Measurements from ENCODE around the gene ECI1.

ECI1 gene

DNA sequence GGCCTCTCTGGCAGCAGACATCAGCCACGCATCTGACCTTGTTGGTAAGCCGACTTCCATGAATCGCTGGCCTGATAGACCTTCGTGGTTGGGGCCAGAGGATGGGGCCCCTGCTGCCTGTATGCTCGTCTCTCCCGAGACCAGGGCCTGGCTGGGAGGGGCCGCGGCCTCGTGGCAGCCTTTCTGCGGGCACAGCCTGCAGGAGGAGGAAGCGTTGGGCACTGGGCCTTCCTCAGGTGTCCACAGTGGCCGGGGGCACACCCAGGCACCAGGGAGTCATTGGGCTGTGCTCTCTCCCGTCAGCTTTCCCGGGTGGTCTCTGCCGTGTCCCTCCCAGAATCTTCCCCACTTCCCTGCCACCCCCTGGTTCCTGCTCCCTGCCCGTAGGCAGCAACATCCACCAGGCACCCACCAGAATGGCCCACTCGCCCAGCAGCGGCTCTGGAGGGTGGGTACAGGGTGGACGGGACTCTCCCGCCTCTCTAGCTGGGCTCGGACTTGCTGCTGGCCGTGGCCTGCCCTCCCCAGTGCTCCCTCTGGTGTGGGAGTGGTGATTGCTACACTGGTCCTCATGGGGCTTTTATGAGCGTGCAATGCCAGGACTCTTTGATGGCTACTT lies 21.6 kb downstream of the ECI1 start:
- no peaks in the 10 kb centered on the region for H3K27me3 ChIP-seq (ENCODE audit: control insufficient read depth, insufficient read depth, low read length)
- no peak overlapping the region for H3K27ac ChIP-seq (ENCODE audit: low read length)
- no peaks in the 10 kb centered on the region for H3K4me1 ChIP-seq (ENCODE audit: control insufficient read depth, low read depth, low read length)
- H3K4me3 ChIP-seq (ENCODE audit: low read length), result no peak overlapping the region
- H3K9me3 ChIP-seq (ENCODE audit: control insufficient read depth, low read depth, low read length), result no peaks in the 10 kb centered on the region
- H3K9ac ChIP-seq (ENCODE audit: low read length), result no peak overlapping the region
- H3K36me3 ChIP-seq (ENCODE audit: control insufficient read depth, low read depth, low read length), result peaks cover 31% of the 10 kb centered on the region

DNA sequence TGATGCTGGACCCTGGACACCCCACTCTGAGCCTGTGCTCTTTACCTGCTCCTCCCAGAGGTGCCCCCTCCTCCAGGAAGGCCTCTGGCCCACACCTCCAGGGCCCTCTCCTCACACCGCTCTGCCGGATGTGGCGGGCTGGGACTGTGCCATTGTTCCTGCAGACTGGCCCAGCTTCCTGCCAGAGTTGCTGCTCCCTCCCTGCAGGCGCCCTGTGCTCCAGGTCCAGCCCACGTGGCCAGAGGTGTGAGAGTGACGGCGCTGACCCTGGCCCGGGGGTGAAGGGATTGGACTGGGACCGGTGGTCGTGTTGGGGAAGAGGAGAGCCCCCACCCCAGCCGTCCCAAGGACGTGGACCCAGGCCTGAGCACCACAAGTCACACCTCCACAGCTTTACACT lies 22.3 kb downstream of the ECI1 start:
- no peak overlapping the region for H3K9ac ChIP-seq (ENCODE audit: low read length)
- H3K27me3 ChIP-seq (ENCODE audit: control insufficient read depth, insufficient read depth, low read length), result no peaks in the 10 kb centered on the region
- H3K27ac ChIP-seq (ENCODE audit: low read length), result no peak overlapping the region
- no peaks in the 10 kb centered on the region for H3K4me1 ChIP-seq (ENCODE audit: control insufficient read depth, low read depth, low read length)
- peaks cover 31% of the 10 kb centered on the region for H3K36me3 ChIP-seq (ENCODE audit: control insufficient read depth, low read depth, low read length)
- no peaks in the 10 kb centered on the region for H3K9me3 ChIP-seq (ENCODE audit: control insufficient read depth, low read depth, low read length)
- H3K4me3 ChIP-seq (ENCODE audit: low read length), result no peak overlapping the region

DNA sequence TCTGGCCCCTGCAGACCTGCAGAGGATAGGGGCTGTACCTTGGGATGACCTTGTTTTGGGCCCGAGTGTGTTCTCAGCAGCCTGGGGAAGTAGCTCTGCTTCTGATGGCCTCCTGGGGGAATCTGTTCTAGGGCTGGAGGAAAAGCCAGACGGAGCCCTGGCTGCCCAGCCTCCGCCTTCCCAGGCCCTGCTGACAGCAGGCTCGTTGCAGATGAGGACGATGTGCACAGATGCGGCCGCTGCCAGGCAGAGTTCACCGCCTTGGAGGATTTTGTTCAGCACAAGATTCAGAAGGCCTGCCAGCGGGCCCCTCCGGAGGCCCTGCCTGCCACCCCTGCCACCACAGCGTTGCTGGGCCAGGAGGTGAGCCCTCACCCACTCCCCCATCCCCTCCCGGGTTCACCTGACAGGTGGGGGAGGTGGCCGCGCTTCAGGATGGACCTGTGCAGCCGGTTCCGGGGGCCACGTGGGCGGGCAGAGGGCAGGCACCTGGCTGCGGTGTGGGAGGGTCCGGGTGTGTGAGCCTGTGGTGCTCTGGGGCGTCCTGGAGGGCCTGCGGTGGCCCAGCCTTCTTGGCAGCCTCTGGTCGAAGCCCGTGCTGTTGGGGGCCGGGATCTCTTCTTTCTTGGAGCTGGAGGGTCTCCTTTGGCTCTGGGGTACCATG lies 23.1 kb downstream of the ECI1 start:
- H3K9ac ChIP-seq (ENCODE audit: low read length), result no peak overlapping the region
- H3K27me3 ChIP-seq (ENCODE audit: control insufficient read depth, insufficient read depth, low read length), result no peaks in the 10 kb centered on the region
- H3K27ac ChIP-seq (ENCODE audit: low read length), result no peak overlapping the region
- H3K4me3 ChIP-seq (ENCODE audit: low read length), result no peak overlapping the region
- no peaks in the 10 kb centered on the region for H3K9me3 ChIP-seq (ENCODE audit: control insufficient read depth, low read depth, low read length)
- H3K36me3 ChIP-seq (ENCODE audit: control insufficient read depth, low read depth, low read length), result peaks cover 31% of the 10 kb centered on the region
- no peaks in the 10 kb centered on the region for H3K4me1 ChIP-seq (ENCODE audit: control insufficient read depth, low read depth, low read length)

DNA sequence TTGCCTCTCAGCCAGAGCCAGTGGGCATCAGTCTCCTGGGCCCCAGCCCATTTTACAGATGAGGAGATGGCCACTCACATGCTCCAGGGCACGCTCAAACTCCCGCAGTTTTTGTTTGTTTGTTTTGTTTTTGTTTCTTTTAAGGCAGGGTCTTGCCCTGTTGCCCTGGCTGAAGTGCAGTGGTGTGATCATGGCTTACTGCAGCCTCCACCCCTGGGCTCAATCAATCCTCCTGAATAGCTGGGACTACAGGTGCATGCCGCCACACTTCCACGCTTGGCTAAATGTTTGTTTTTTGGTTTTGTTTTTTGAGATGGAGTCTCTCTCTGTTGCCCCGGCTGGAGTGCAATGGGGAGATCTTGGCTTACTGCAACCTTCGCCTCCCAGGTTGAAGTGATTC lies 24.5 kb downstream of the ECI1 start:
- Histone ChIP-seq H3K36me3 (ENCODE audit: control insufficient read depth, low read depth, low read length) (peaks cover 21% of the 10 kb centered on the region), H3K4me1 (ENCODE audit: control insufficient read depth, low read depth, low read length) (no peaks in the 10 kb centered on the region), H3K9me3 (ENCODE audit: control insufficient read depth, low read depth, low read length) (no peaks in the 10 kb centered on the region), H3K9ac (ENCODE audit: low read length) (no peak overlapping the region), H3K27me3 (ENCODE audit: control insufficient read depth, insufficient read depth, low read length) (no peaks in the 10 kb centered on the region), H3K27ac (ENCODE audit: low read length) (no peak overlapping the region), H3K4me3 (ENCODE audit: low read length) (no peak overlapping the region)

DNA sequence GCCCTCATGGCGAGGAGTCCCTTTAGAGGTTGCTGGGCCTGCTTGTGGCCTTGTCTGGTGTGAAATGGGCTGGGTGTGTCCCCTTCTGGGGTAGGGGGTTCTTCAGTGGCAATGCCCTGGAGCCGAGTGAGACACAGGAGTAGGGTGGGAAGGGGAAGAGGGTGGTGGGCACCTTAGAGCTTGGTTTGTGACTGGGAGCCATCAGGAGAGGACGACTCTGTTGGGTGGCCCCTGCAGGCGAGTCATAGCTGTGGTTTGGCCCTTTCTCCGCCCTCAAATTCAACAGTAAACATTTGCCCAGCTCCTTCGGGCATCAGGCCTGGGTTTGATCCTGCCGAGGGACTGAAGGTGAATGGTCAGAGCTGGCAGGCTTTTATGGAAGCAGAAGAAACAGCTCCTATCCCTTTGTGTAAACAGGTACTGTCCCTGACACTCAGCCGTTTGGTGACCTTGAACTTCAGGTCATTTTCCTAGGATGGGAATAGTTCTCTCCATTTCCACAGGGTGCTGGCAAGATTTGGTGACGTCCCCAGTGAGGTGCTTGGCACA lies 25.1 kb downstream of the ECI1 start:
- H3K27ac ChIP-seq (ENCODE audit: low read length), result no peak overlapping the region
- H3K9ac ChIP-seq (ENCODE audit: low read length), result no peak overlapping the region
- no peaks in the 10 kb centered on the region for H3K9me3 ChIP-seq (ENCODE audit: control insufficient read depth, low read depth, low read length)
- no peak overlapping the region for H3K4me3 ChIP-seq (ENCODE audit: low read length)
- H3K36me3 ChIP-seq (ENCODE audit: control insufficient read depth, low read depth, low read length), result peaks cover 15% of the 10 kb centered on the region
- no peaks in the 10 kb centered on the region for H3K27me3 ChIP-seq (ENCODE audit: control insufficient read depth, insufficient read depth, low read length)
- H3K4me1 ChIP-seq (ENCODE audit: control insufficient read depth, low read depth, low read length), result no peaks in the 10 kb centered on the region

DNA sequence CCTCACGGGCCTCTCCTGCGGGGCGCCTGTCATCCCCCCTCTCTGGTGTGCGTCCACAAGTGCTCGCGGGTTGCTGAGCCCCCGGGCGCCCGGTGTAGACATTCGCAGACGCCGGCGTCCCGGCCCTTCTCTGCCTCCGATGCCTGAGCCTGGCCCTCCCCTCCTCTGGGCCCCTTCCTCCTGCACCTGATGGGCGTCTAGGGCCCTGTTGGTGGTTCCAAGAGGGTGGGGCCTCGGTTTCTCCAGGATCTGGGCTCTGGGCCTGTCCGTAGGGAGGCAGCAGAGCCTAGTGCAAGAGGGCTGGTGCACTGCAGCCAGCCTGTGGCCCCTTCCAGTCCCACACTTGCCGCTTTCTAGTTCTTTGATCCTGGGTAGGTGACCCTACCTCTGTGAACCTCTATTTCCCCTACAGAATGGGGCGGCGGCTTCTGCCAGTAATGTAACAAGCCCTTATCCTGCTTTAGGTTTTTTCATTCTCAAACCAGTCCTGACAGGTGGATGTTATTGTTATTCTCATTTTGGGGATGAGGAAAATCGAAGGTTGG lies 27.4 kb downstream of the ECI1 start:
- peak overlapping the region; percentile 52 for H3K27ac ChIP-seq (ENCODE audit: low read length)
- H3K9ac ChIP-seq (ENCODE audit: low read length), result peak overlapping the region; percentile 85
- H3K36me3 ChIP-seq (ENCODE audit: control insufficient read depth, low read depth, low read length), result peaks cover 6% of the 10 kb centered on the region
- H3K4me1 ChIP-seq (ENCODE audit: control insufficient read depth, low read depth, low read length), result no peaks in the 10 kb centered on the region
- no peaks in the 10 kb centered on the region for H3K27me3 ChIP-seq (ENCODE audit: control insufficient read depth, insufficient read depth, low read length)
- no peaks in the 10 kb centered on the region for H3K9me3 ChIP-seq (ENCODE audit: control insufficient read depth, low read depth, low read length)
- H3K4me3 ChIP-seq (ENCODE audit: low read length), result peak overlapping the region; percentile 73

- peak within 1 kb of the TSS; percentile 73 for H3K4me3 ChIP-seq (ENCODE audit: low read length)
- H3K27me3 ChIP-seq (ENCODE audit: control insufficient read depth, insufficient read depth, low read length), result no peaks in the 10 kb centered on the region
- peak within 1 kb of the TSS; percentile 52 for H3K27ac ChIP-seq (ENCODE audit: low read length)
- no peaks in the 10 kb centered on the region for H3K9me3 ChIP-seq (ENCODE audit: control insufficient read depth, low read depth, low read length)
- peak within 1 kb of the TSS; percentile 85 for H3K9ac ChIP-seq (ENCODE audit: low read length)
- no peaks in the 10 kb centered on the region for H3K4me1 ChIP-seq (ENCODE audit: control insufficient read depth, low read depth, low read length)
- H3K36me3 ChIP-seq (ENCODE audit: control insufficient read depth, low read depth, low read length), result no peaks in the 10 kb centered on the region
Measured at GRCh38 chr16:2223221-2223941, 28.0 kb downstream of the ECI1 start, which contains the start of gene E4F1. E4F1 (plus strand) TSS chr16:2223591; CDS start chr16:2223614, 23 bp downstream.

GRCh38 chr16:2216330-2216729 lies 35.1 kb downstream of the ECI1 start:
- H3K4me1 ChIP-seq (ENCODE audit: control insufficient read depth, low read depth, low read length), result peaks cover 4% of the 10 kb centered on the region
- no peak overlapping the region for H3K9ac ChIP-seq (ENCODE audit: low read length)
- H3K4me3 ChIP-seq (ENCODE audit: low read length), result peak overlapping the region; percentile 24
- no peak overlapping the region for H3K27ac ChIP-seq (ENCODE audit: low read length)
- H3K27me3 ChIP-seq (ENCODE audit: control insufficient read depth, insufficient read depth, low read length), result no peaks in the 10 kb centered on the region
- H3K9me3 ChIP-seq (ENCODE audit: control insufficient read depth, low read depth, low read length), result no peaks in the 10 kb centered on the region
- peaks cover 9% of the 10 kb centered on the region for H3K36me3 ChIP-seq (ENCODE audit: control insufficient read depth, low read depth, low read length)

DNA sequence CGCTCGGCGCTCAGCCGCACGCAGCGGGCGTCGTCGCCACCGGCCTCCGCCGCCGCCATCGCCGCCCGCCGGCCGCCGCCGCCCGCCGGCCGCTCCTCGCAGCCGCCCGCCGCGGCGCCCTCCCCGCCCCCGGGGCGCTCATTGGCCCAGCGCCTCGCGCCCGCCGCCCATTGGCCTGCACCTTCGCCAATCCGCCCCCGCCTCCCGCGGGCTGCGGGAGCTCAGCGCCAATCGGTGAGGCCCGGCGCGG lies 36.7 kb downstream of the ECI1 start, which contains the start of gene PGP:
Gene PGP (minus strand): TSS at position 122 of the 250 bp plus-strand sequence. CDS start 63 bp downstream, at position 59.
- peak within 1 kb of the TSS; percentile 92 for H3K9ac ChIP-seq (ENCODE audit: low read length)
- peak within 1 kb of the TSS; percentile 89 for H3K4me3 ChIP-seq (ENCODE audit: low read length)
- H3K4me1 ChIP-seq (ENCODE audit: control insufficient read depth, low read depth, low read length), result peaks cover 4% of the 10 kb centered on the region
- H3K36me3 ChIP-seq (ENCODE audit: control insufficient read depth, low read depth, low read length), result peaks cover 9% of the 10 kb centered on the region
- peak within 1 kb of the TSS; percentile 96 for H3K27ac ChIP-seq (ENCODE audit: low read length)
- no peaks in the 10 kb centered on the region for H3K9me3 ChIP-seq (ENCODE audit: control insufficient read depth, low read depth, low read length)
- no peaks in the 10 kb centered on the region for H3K27me3 ChIP-seq (ENCODE audit: control insufficient read depth, insufficient read depth, low read length)

DNA sequence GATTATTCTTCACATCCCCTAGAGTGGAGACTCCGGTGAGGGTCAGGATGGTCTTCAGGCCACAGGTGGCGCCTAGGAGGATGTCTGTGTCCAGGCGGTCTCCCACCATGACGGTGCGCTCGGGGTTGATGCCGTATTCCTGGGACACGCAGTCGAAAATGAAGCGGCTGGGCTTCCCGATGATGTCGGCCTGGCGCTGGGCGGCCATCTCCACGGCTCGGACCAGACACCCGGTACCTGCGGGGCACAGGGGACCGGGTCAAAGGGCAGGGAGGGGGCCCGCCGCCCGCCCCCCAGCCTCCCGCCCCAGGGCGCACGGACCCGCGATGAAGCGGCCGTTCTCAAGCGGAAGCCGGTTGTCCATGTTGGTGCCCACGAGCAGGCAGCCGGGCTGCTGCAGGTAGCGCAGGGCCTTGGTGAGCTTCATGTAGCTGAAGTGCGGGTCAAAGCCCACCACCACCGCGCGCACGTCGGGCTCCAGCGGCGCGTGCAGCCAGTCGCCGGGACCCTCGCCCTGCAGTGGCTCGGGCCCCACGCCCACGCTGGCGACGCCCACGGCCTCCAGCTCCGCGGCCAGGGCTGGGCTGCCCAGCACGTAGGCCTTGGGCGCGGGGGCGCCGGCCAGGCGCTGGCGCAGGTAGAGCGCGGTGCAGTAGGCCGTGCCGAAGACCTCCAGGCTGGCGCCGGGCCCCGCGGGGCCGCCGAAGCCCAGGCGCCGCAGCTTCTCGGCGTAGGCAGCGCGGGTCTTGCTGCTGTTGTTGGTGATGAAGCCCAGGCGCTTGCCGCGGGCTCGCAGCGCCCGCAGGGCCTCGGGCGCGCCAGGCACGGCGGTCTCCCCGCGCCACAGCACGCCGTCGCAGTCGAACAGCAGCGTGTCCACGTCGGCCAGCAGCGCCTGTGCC lies 37.3 kb downstream of the ECI1 start:
- peak overlapping the region; percentile 74 for H3K4me3 ChIP-seq (ENCODE audit: low read length)
- H3K27me3 ChIP-seq (ENCODE audit: control insufficient read depth, insufficient read depth, low read length), result no peaks in the 10 kb centered on the region
- H3K27ac ChIP-seq (ENCODE audit: low read length), result no peak overlapping the region
- H3K9ac ChIP-seq (ENCODE audit: low read length), result peak overlapping the region; percentile 77
- peaks cover 4% of the 10 kb centered on the region for H3K4me1 ChIP-seq (ENCODE audit: control insufficient read depth, low read depth, low read length)
- H3K9me3 ChIP-seq (ENCODE audit: control insufficient read depth, low read depth, low read length), result no peaks in the 10 kb centered on the region
- H3K36me3 ChIP-seq (ENCODE audit: control insufficient read depth, low read depth, low read length), result peaks cover 15% of the 10 kb centered on the region
